A549 treated with AZD9567 at 1 μM for 4 hours (cell line): ENCODE measurements around the gene RPA1. TPM values are rescaled to one million over a fixed set of nuclear protein-coding genes. Genes with fewer than 3 reads are reported as not detected.

Experiments used
- total RNA-seq: library from RNA; stranded (reverse); fragments of 200-300 nt; extraction: Qiagen RNA extraction; gene quantifications from 5 replicates; pipeline ENCODE4 v1.2.3, GENCODE V29; 2022; ENCODE audit not compliant: insufficient read depth

RPA1 gene
- 71.8 to 79.4 TPM (median 75.2 TPM) in 5 replicates for total RNA-seq

GRCh38 chr17:1829592-1830257 is at the start of gene RPA1, which contains the start of gene SMYD4:
TSS of gene RPA1 (plus strand) at chr17:1830005. CDS start at chr17:1830094, 89 bp downstream.
TSS of gene SMYD4 (minus strand) at chr17:1829902. CDS start at chr17:1827994, 1,908 bp downstream.

Other genes starting within 250 kb of the RPA1 start
- 5.6 to 6.9 TPM (median 5.9 TPM) in 5 replicates for gene SLC43A2, start 201.2 kb upstream of the RPA1 start, total RNA-seq
- gene SCARF1, start 184.3 kb upstream of the RPA1 start, total RNA-seq = 0.23 to 0.43 TPM (median 0.36 TPM) in 4 of 5 replicates, not detected in the other
- gene RILP, start 180.1 kb upstream of the RPA1 start, total RNA-seq = 10.3 to 18.3 TPM (median 15.5 TPM) in 5 replicates
- 230 to 315 TPM (median 250 TPM) in 5 replicates for gene PRPF8, start 145.1 kb upstream of the RPA1 start, total RNA-seq
- 1.4 to 1.8 TPM (median 1.5 TPM) in 5 replicates for gene TLCD2, start 119.6 kb upstream of the RPA1 start, total RNA-seq
- gene WDR81, start 105.3 kb upstream of the RPA1 start, total RNA-seq = 20.3 to 33.4 TPM (median 28.7 TPM) in 5 replicates
- 1.8 to 2.5 TPM (median 2.0 TPM) in 5 replicates for gene SERPINF2, start 87.1 kb upstream of the RPA1 start, total RNA-seq
- gene SERPINF1, start 67.9 kb upstream of the RPA1 start, total RNA-seq = 1.4 to 8.1 TPM (median 1.9 TPM) in 5 replicates
- 7.6 to 10.7 TPM (median 9.8 TPM) in 5 replicates for gene SMYD4, start 103 bp upstream of the RPA1 start, total RNA-seq
- gene RTN4RL1, start 195.3 kb downstream of the RPA1 start, total RNA-seq = 7.9 to 10.0 TPM (median 8.3 TPM) in 5 replicates
- gene DPH1, start 200.1 kb downstream of the RPA1 start, total RNA-seq = 38.7 to 45.2 TPM (median 44.8 TPM) in 5 replicates
- gene OVCA2, start 212.0 kb downstream of the RPA1 start, total RNA-seq = 48.0 to 77.6 TPM (median 70.2 TPM) in 5 replicates
- 1.4 to 1.8 TPM (median 1.6 TPM) in 4 of 5 replicates, not detected in the other for gene HIC1, start 225.1 kb downstream of the RPA1 start, total RNA-seq